HuH-7 (cell line): ENCODE results near the gene PI4KA.
"Not testable (repeated sequence)": the region's sequence is repeated elsewhere in the genome, so short reads cannot be mapped to it uniquely, and the experiment has no call there.

Experiments
- DNase-seq: peaks from one replicate; pipeline ENCODE4 v3.0.0; 2011; ENCODE audit warnings: low spot score

Gene PI4KA

GRCh38 chr22:20694256-20694655 lies 164.4 kb downstream of the PI4KA start:
- not testable (repeated sequence) for DNase-seq

- not testable (repeated sequence) for DNase-seq
Observed at GRCh38 chr22:20692926-20693325, 165.7 kb downstream of the PI4KA start.

- not testable (repeated sequence) for DNase-seq
Observed at GRCh38 chr22:20690586-20691317, 167.9 kb downstream of the PI4KA start.

DNA sequence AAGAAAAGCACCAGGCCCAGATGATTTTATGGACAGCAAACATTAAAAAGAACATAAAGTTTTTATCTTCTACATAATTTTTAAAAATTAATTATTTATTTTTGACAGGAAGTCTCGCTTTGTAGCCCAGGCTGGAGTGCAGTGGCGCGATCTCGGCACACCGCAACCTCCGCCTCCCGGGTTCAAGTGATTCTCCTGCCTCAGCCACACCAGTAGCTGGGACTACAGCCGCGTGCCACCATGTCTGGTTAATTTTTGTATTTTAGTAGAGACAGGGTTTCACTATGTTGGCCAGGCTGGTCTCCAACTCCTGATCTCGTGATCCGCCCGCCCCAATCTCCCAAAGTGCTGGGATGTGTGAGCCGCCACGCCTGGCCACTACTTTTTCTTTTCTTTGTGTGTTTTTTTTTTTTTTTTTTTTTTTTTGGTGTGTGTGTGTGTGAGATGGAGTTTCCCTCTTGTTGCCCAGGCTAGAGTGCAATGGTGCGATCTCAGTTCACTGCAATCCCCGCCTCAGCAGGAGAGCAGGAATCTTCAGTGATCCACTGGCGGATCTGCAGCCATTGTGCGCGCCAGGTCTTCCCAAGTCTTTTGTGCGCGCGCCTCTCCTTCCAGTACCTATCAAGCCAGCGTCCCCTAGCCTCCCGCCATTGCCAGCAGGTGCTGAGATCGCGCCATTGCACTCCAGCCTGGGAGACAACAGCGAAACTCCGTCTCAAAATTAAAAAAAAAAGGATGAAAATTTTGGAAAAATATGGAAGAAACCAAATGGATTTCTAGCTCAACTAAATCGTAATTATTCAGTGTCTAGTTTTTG lies 171.0 kb downstream of the PI4KA start:
- not testable (repeated sequence) for DNase-seq

DNA sequence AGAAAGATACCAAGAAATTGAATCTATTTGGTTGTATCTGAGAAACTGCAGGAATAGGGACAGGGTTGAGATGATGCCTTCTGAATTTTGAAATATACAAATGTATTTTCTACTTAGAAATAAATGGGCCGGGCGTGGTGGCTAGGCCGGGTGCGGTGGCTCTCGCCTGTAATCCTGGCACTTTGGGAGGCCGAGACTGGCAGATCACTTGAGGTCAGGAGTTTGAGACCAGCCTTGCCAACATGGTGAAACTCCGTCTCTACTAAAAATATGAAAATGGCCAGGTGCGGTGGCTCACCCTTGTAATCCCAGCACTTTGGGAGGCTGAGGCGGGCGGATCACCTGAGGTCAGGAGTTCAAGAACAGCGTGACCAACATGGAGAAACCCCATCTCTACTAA lies 172.8 kb downstream of the PI4KA start:
- DNase-seq: not testable (repeated sequence)

DNA sequence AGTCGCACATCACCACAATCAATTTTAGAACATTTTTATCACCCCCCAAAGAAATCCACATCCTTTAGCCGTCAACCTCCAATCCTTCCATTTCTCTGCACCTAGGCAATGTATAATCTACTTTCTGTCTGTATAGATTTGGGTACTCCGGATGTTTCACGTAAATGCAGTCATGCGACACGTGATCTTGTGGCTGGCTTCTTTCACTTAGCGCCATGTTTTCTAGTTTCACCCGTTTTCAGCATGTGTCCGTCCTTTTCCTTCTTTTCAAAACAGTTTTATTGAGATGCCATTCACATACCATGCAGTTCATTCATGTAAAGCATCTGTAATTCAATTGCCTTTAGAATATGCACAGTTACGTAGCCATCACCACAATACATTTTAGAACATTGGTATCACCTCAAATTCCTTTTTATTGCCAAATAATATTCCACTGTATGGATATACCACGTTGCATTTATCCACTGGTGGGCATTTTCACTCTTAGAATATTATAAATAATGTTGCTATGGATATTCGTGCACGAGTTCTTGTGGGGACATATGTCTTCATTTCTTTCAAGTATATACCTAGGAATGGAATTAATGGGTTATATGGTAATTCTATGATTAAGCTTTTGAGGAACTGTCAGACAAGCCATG lies 179.7 kb downstream of the PI4KA start:
- DNase-seq: not testable (repeated sequence)

- DNase-seq: no peak
Observed at GRCh38 chr22:20677684-20678242, 180.8 kb downstream of the PI4KA start.

GRCh38 chr22:20675613-20676012 lies 183.0 kb downstream of the PI4KA start:
- not testable (repeated sequence) for DNase-seq

- no peak for DNase-seq
Observed at GRCh38 chr22:20674998-20675397, 183.6 kb downstream of the PI4KA start.

DNA sequence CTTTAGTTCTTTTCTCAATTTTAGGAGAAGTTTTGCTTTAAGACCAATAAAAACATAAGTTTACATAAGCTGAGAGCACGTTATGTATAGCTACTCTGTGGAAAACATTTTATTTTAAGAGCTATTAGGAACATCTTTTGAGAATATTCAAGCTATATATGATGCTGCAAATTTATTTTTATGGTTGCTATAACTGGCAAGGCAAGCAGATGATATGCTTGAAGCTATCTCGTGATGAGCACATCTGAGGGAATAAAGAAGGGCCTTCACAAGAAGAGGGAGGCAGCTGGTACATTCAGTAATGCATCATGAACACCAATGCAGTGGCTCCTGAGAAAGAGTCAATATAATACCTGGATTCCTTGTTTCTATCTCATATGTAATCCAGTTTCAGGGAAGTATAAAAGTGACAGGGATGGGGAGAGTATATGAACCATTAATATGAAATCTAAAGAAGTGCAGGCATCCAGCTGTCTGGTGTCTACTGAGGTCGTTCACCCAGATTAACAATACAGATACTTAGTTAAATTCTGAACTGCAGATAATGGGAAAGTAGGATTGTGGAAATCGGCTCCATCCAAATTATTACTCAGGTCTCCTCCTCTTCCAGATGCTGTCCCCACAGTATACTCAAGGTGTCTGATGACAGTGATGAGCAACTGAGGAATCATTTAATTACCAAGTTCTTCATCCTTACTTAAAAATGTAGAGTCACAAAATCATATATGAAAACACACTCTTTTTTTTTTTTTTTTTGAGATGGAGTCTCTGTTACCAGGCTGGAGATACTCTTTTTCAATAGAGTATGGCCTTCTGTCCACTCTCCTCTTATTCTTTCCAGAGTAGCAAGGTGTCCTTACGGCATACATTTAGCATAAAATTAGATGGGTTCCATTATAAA lies 185.1 kb downstream of the PI4KA start:
- DNase-seq: no peak

DNA sequence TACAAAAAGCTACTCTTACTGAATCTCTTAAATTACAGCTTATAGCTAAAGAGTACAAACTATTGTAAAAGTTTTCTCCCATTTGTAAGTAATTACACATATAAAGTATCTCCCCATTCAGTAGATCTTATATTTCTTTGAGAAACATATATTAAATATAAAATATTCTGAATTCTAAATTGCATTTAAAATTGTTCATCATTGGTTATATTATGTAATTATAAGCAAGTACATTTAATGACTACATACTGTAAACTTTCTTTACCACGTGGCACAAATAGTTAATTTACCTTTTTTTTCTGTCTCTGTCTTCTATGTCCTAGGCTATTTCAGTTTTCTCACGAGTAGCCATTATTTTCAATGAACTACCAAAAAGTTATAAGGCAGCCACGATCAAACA lies 185.9 kb downstream of the PI4KA start:
- DNase-seq: no peak

DNA sequence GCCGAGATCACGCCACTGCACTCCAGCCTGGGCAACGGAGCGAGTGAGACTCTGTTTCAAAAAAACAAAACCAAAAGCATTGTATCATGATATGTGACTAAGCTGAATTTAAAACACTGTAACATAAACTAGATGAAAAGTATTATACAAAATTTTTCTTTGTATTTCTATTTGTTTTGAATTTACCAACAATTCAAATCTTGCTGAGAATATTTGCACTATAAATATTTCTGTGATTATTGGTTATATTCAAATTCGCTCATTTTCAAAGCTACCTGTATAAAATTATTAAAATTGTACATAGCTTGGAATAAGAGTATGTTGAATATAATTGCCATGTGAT lies 186.6 kb downstream of the PI4KA start:
- no peak for DNase-seq

- no peak for DNase-seq
Observed at GRCh38 chr22:20671409-20672081, 187.1 kb downstream of the PI4KA start.

- not testable (repeated sequence) for DNase-seq
Observed at GRCh38 chr22:20670457-20671261, 188.0 kb downstream of the PI4KA start.

DNA sequence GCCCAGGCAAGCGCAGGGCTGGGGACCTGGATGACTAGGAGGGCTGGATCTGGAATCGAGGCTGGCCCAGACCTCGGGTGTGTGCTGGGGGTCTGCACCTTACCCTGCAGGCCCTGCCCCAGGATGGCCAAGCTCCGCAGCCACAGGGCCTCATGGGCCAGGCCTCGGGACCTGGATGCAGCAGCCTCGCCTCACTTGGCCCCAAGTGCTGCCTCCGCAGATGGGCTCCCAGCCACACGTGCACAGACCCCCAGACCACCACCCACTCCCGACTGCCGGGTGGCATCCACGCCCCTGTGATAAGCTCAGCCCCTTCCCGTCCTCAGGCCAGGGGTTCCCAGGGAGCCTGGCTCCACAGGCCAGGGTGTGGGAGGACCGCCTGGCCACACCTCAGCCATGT lies 188.7 kb downstream of the PI4KA start:
- not testable (repeated sequence) for DNase-seq

DNA sequence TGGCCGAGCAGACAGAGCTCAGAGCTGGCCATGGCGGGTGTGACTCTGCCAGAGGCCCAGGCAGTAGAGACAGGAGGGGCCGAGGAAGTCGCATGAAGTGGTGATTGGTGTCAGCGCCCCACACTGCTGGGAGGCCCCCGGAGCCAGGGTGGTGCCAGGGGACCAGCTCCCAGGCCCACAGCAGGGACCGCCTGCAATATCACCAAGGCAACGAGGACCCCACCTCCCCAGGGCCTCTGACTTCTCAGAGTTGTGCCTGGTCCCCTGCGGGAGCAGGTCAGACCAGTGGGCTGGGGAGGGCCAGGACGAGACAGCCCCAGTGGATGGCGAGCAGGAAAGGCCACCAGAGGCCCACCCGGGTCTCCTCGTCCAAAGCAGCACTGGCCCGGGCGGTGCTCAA lies 189.1 kb downstream of the PI4KA start:
- DNase-seq: not testable (repeated sequence)

DNA sequence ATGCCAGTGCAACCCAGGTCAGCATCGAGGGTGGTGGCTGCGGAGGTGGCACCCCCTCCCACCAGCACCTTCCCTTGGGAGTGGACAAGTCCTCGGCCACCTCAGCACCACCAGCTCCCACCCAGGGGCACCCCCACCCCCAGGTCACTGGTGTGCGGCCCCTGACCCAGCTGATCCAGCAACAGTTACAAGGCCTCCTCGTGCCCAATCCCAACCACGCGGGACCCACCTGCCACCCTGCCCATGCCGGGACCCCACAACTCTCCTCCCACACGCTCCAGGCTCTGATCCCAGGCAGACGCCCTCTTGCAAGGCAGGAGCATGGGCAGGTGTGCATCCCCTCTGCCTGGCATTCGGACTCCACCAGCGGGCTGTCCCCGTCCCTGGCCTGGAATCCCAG lies 189.8 kb downstream of the PI4KA start:
- not testable (repeated sequence) for DNase-seq

- DNase-seq: not testable (repeated sequence)
Observed at GRCh38 chr22:20668226-20668625, 190.4 kb downstream of the PI4KA start.

GRCh38 chr22:20667548-20667947 lies 191.1 kb downstream of the PI4KA start:
- not testable (repeated sequence) for DNase-seq

GRCh38 chr22:20666560-20666959 lies 192.1 kb downstream of the PI4KA start:
- no peak for DNase-seq
